BLaER1 (cell line): Measurements from ENCODE around the gene MBOAT2.

ENCODE experiments used
- H3K27ac ChIP-seq: shearing (Covaris generic); formaldehyde crosslinking; 2 replicates; pipeline ENCODE4 v1.8.1; 2022
- H3K27me3 ChIP-seq: shearing (Covaris generic); formaldehyde crosslinking; 2 replicates; pipeline ENCODE4 v1.8.1; 2022
- H3K36me3 ChIP-seq: shearing (Covaris generic); formaldehyde crosslinking; 2 replicates; pipeline ENCODE4 v1.8.1; 2022
- H3K4me1 ChIP-seq: shearing (Covaris generic); formaldehyde crosslinking; 2 replicates; pipeline ENCODE4 v1.8.1; 2022
- H3K4me2 ChIP-seq: shearing (Covaris generic); formaldehyde crosslinking; 2 replicates; pipeline ENCODE4 v1.8.1; 2022
- H3K4me3 ChIP-seq: shearing (Covaris generic); formaldehyde crosslinking; 2 replicates; pipeline ENCODE4 v1.8.1; 2022
- H3K9ac ChIP-seq: shearing (Covaris generic); formaldehyde crosslinking; 2 replicates; pipeline ENCODE4 v1.8.1; 2022
- H3K9me3 ChIP-seq: shearing (Covaris generic); formaldehyde crosslinking; 2 replicates; pipeline ENCODE4 v1.8.1; 2022
- H4K20me1 ChIP-seq: shearing (Covaris generic); formaldehyde crosslinking; 2 replicates; pipeline ENCODE4 v1.8.1; 2022
- Cebpa-rat ChIP-seq: shearing (Covaris generic); IDR thresholded peaks from 2 replicates; pipeline ENCODE4 v1.8.1; 2022

The MBOAT2 gene

GRCh38 chr2:8837795-8838140 lies 165.7 kb downstream of the MBOAT2 start:
- Histone ChIP-seq H3K27ac (no peak overlapping the region), H3K4me3 (no peak overlapping the region; the same call in 1 of the 2 replicates)
- no peak for TF ChIP-seq Cebpa-rat

GRCh38 chr2:8836971-8837794 lies 166.3 kb downstream of the MBOAT2 start, which contains the start of gene KIDINS220:
KIDINS220 (minus strand) TSS chr2:8837613; CDS start chr2:8827093, 10,520 bp downstream.
- Histone ChIP-seq H3K9ac (peak within 1 kb of the TSS; percentile 89), H3K4me3 (peak within 1 kb of the TSS; percentile 93), H3K4me2 (peak within 1 kb of the TSS; percentile 85), H3K4me1 (peaks cover 25% of the 10 kb centered on the region), H3K9me3 (peaks cover 12% of the 10 kb centered on the region), H3K36me3 (no peaks in the 10 kb centered on the region), H3K27me3 (no peaks in the 10 kb centered on the region), H4K20me1 (peaks cover 37% of the 10 kb centered on the region), H3K27ac (peak within 1 kb of the TSS; percentile 84)
- no peak for TF ChIP-seq Cebpa-rat

More at GRCh38 chr2:8837795-8838140, 165.7 kb downstream of the MBOAT2 start:
- H3K4me2 ChIP-seq: peak overlapping the region; percentile 44; the same call in 1 of the 2 replicates
- H3K4me1 ChIP-seq: peaks cover 25% of the 10 kb centered on the region
- H3K9ac ChIP-seq: no peak overlapping the region
- no peaks in the 10 kb centered on the region for H3K36me3 ChIP-seq
- H4K20me1 ChIP-seq: peaks cover 31% of the 10 kb centered on the region
- no peaks in the 10 kb centered on the region for H3K27me3 ChIP-seq
- H3K9me3 ChIP-seq: peaks cover 12% of the 10 kb centered on the region

GRCh38 chr2:8835279-8835678 lies 168.2 kb downstream of the MBOAT2 start:
- H3K4me2 ChIP-seq: peak overlapping the region; percentile 85

GRCh38 chr2:8833853-8834252 lies 169.6 kb downstream of the MBOAT2 start:
- H3K4me3 ChIP-seq: no peak overlapping the region
- peaks cover 25% of the 10 kb centered on the region for H3K4me1 ChIP-seq
- no peak for TF ChIP-seq Cebpa-rat

More at GRCh38 chr2:8835279-8835678, 168.2 kb downstream of the MBOAT2 start:
- Histone ChIP-seq H3K9ac (no peak overlapping the region), H3K36me3 (no peaks in the 10 kb centered on the region), H4K20me1 (peaks cover 55% of the 10 kb centered on the region), H3K9me3 (peaks cover 12% of the 10 kb centered on the region), H3K4me1 (peaks cover 25% of the 10 kb centered on the region), H3K27ac (no peak overlapping the region), H3K27me3 (no peaks in the 10 kb centered on the region), H3K4me3 (no peak overlapping the region)
- no peak for TF ChIP-seq Cebpa-rat

GRCh38 chr2:8831516-8831915 lies 172.0 kb downstream of the MBOAT2 start:
- H3K27ac ChIP-seq: no peak overlapping the region
- no peak for TF ChIP-seq Cebpa-rat
- H3K27me3 ChIP-seq: no peaks in the 10 kb centered on the region
- H3K4me1 ChIP-seq: peaks cover 19% of the 10 kb centered on the region
- no peak overlapping the region for H3K4me3 ChIP-seq
- peaks cover 14% of the 10 kb centered on the region; the same call in 1 of the 2 replicates for H3K36me3 ChIP-seq
- H3K9ac ChIP-seq: no peak overlapping the region
- peaks cover 90% of the 10 kb centered on the region for H4K20me1 ChIP-seq
- H3K9me3 ChIP-seq: no peaks in the 10 kb centered on the region
- H3K4me2 ChIP-seq: no peak overlapping the region

More at GRCh38 chr2:8833853-8834252, 169.6 kb downstream of the MBOAT2 start:
- peaks cover 9% of the 10 kb centered on the region for H3K9me3 ChIP-seq
- no peak overlapping the region for H3K4me2 ChIP-seq
- H3K27me3 ChIP-seq: no peaks in the 10 kb centered on the region
- H4K20me1 ChIP-seq: peaks cover 67% of the 10 kb centered on the region
- no peaks in the 10 kb centered on the region for H3K36me3 ChIP-seq
- H3K27ac ChIP-seq: no peak overlapping the region
- no peak overlapping the region for H3K9ac ChIP-seq

GRCh38 chr2:8827729-8828128 lies 175.8 kb downstream of the MBOAT2 start:
- H3K9me3 ChIP-seq: no peaks in the 10 kb centered on the region
- H3K27ac ChIP-seq: no peak overlapping the region
- no peaks in the 10 kb centered on the region for H3K27me3 ChIP-seq
- no peaks in the 10 kb centered on the region for H3K4me1 ChIP-seq
- H3K36me3 ChIP-seq: peaks cover 36% of the 10 kb centered on the region
- no peak overlapping the region for H3K4me2 ChIP-seq
- H3K9ac ChIP-seq: no peak overlapping the region
- TF ChIP-seq Cebpa-rat: no peak
- no peak overlapping the region for H3K4me3 ChIP-seq
- H4K20me1 ChIP-seq: peaks cover 62% of the 10 kb centered on the region

GRCh38 chr2:8822218-8822617 lies 181.3 kb downstream of the MBOAT2 start:
- Histone ChIP-seq H3K27me3 (no peaks in the 10 kb centered on the region), H3K27ac (no peak overlapping the region), H4K20me1 (peaks cover 36% of the 10 kb centered on the region), H3K36me3 (peaks cover 68% of the 10 kb centered on the region), H3K4me2 (no peak overlapping the region), H3K9me3 (no peaks in the 10 kb centered on the region), H3K4me3 (no peak overlapping the region), H3K9ac (no peak overlapping the region), H3K4me1 (no peaks in the 10 kb centered on the region)
- no peak for TF ChIP-seq Cebpa-rat

- no peak overlapping the region for H3K9ac ChIP-seq
- no peak overlapping the region for H3K4me2 ChIP-seq
- H3K9me3 ChIP-seq: no peaks in the 10 kb centered on the region
- no peak overlapping the region for H3K4me3 ChIP-seq
- H3K27ac ChIP-seq: no peak overlapping the region
- no peak for TF ChIP-seq Cebpa-rat
- H3K27me3 ChIP-seq: no peaks in the 10 kb centered on the region
- peaks cover 30% of the 10 kb centered on the region; the same call in 1 of the 2 replicates for H4K20me1 ChIP-seq
- no peaks in the 10 kb centered on the region for H3K4me1 ChIP-seq
- H3K36me3 ChIP-seq: peaks cover 66% of the 10 kb centered on the region
These were observed 181.9 kb downstream of the MBOAT2 start for GRCh38 chr2:8821276-8822217.

- H3K4me3 ChIP-seq: no peak overlapping the region
- no peak overlapping the region for H3K9ac ChIP-seq
- H3K9me3 ChIP-seq: no peaks in the 10 kb centered on the region
- peaks cover 5% of the 10 kb centered on the region for H3K4me1 ChIP-seq
- no peaks in the 10 kb centered on the region for H3K27me3 ChIP-seq
- H4K20me1 ChIP-seq: peaks cover 30% of the 10 kb centered on the region; the same call in 1 of the 2 replicates
- peaks cover 68% of the 10 kb centered on the region for H3K36me3 ChIP-seq
- no peak overlapping the region for H3K4me2 ChIP-seq
- TF ChIP-seq Cebpa-rat: no peak
- H3K27ac ChIP-seq: no peak overlapping the region
These were observed 183.5 kb downstream of the MBOAT2 start for GRCh38 chr2:8819948-8820347.
